Right ventricle myocardium inferior (tissue), 1 donor: ENCODE results near the gene ZMYND19. TPM values are rescaled to one million over a fixed set of nuclear protein-coding genes. Genes with fewer than 3 reads are reported as not detected.
"Not testable (repeated sequence)": the region's sequence is repeated elsewhere in the genome, so short reads cannot be mapped to it uniquely, and the experiment has no call there.

Source experiments
- ATAC-seq: fragments of 200-7000 bp; cut with Tn5 transposase; one replicate; pipeline ENCODE4 v1.9.1; 2020; ENCODE audit warnings: mild to moderate bottlenecking, moderate library complexity
- DNase-seq: peaks from one replicate; pipeline ENCODE4 v3.0.0; 2021; ENCODE audit errors: missing footprints
- intact Hi-C: fragments of 100-400 bp; cut with DNase I; formaldehyde crosslinking; loops from one replicate; pipeline ENCODE4 v1.11.0; 2022
- total RNA-seq: library from RNA; stranded (reverse); fragmentation: NEBNext Ultra II Directional; extraction: Animal tissue kit (Norgen Biotek cat#: 25700); gene quantifications from one replicate; pipeline ENCODE4 v1.2.1, GENCODE V29; 2021
- donor health status: DM: no; HTN: yes; CAD: no; lungs with severe emphysema.

Gene ZMYND19
- total RNA-seq, 1 donor from 2014 or later, result 10.8 TPM

DNA sequence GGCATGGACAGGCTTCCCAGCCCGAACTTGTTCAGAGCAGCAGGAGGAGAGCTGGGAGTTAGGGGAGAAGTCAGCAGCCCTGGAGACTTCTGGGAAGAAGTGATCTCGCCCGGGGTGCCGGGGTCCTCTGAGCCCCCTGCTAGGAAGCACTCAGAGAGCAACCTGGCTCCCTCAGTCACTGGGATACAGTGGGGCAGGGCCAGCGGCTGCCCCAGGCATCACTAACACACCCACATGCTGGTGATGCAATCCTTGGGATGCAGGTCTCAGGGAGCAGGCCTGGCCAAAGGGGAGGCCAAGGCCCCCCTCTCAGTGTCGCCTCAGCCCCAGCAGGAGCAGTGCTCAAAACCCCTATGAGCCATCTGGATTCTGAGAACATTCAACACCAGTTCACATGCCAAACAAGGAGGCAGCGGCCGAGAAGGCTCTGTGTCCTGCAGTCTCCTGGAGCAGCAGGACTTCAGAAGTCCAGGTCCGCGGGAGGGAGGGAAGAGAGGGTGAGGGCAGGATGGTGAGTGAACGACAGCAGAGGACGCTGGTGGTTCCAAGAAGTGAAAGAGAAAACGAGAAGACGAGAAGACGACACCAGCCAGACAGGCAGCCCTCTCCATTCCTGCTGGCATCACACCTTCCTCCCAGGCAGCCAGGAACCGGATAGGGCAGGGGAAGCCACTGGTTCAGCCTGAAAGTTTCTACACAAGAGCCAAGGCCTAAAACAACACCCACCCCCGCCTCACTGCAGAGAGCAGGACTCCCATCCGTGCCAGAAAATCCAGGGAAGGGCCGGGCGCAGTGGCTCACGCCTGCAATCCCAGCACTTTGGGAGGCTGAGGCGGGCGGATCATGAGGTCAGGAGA lies 42.4 kb downstream of the ZMYND19 start:
- intact Hi-C loops, result no loop called here
- DNase-seq (no peak), ATAC-seq (no peak)

DNA sequence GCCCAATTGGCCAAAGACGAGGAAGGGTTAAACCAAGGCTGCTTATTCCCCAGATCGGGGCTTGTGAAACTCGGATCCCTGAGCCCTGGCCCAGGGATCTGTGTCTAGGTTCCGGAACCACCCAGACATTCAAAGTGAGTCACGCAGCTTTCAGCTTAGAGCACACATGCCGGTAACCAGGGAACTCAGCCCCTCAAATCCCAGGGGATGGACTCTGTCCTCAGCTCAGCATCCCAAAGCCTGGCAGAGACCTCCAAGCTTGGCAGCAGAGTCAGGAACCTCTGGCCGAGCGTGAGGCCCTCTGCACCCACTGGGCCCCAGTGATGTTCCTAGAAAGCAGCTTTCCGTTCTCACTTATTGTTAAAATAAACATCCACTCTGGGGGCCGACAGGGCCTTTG lies 45.2 kb downstream of the ZMYND19 start:
- no peak for ATAC-seq
- peak; percentile 60 for DNase-seq
- intact Hi-C loops, result no loop called here

DNA sequence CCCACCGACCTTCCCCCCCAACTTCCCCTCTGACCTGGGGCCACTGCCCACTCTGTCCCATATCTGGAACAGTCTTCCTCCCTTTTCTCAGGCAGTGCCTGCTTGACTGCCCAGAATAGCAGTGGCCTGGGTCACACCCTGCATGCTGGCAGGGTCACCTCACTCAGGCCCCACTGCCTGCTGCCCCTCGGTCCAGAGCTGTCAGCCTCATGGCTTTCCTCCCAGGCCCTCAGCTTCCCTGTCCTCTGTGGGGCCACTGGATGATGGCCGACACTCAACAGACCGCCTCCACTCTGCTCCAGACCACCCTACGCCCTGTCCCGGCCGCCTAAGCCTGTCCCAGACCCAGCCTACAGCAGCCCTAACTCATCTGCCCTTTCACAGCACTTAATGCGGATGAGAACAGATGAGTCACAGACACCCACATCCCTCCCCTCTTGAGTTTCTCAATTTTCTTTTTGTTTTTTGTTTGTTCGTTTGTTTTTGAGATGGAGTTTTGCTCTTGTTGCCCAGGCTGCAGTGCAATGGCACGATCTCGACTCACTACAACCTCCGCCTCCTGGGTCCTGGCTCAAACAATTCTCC lies 46.0 kb downstream of the ZMYND19 start:
- peak; percentile 58 for DNase-seq

DNA sequence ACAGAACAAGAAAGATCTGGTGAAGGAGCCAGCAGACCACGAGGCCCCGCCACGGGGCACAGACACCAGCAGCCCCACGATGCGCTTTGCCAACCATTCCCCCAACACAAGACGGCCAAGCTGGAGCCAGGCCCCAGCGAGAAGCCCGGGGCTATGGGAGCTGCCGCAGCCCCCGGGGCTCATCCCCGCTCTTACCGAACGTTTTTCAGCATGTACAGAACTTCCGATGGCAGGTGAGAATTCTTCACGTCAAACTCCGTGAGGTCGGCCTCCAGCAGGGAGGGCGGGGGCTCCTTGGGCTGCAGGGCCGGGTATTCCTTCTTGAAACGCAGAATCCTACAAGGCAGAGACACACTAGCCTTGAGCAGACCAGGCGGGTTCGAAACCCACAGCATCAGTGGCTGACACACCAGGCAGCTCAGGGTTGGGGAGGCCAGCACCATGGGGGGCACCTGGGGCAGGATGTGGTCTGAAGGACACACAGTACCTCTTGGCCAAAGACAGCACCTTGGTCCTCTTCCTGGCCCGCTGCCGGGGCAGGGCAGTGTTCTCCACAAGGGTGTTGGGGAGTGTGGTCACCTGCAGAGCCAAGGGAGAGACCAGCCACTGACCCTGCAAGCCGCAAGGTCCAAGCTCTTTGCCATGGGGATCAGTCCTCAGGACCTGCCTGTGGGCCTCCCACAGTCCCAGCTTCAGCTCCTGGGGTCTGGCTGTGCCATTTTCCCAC lies 46.9 kb downstream of the ZMYND19 start:
- DNase-seq, result peak; percentile 64
- no peak for ATAC-seq
- intact Hi-C loops, result no loop called here

More for the DNA sequence above, 46.0 kb downstream of the ZMYND19 start:
- intact Hi-C loops, result no loop called here
- peak; percentile 22 for ATAC-seq

GRCh38 chr9:137542486-137542885 lies 47.8 kb downstream of the ZMYND19 start:
- ATAC-seq (no peak), DNase-seq (peak; percentile 26)
- intact Hi-C loops, result no loop called here

GRCh38 chr9:137540536-137540935 lies 49.8 kb downstream of the ZMYND19 start:
- intact Hi-C loops, result no loop called here
- no peak for ATAC-seq
- DNase-seq, result peak; percentile 33

- peak; percentile 44 for DNase-seq
- intact Hi-C loops, result no loop called here
- ATAC-seq, result no peak
These were observed 52.3 kb downstream of the ZMYND19 start for GRCh38 chr9:137538058-137538457.

DNA sequence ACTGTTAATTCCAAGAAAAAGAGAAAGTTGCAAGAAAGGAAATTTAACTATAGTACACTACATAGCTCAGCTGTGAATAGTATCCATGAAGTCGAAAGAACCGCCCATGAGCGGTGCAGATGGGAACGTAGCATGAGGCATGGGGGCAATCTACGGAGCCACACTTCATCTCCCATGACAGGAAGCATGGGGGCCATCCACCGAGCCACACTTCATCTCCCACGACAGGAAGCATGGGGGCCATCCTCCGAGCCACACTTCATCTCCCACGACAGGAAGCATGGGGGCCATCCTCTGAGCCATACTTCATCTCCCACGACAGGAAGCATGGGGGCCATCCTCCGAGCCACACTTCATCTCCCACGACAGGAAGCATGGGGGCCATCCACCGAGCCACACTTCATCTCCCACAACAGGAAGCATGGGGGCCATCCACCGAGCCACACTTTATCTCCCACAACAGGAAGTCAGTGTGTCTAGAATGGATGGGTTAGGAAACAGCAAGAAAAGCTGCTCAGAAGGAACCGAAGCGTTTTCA lies 53.6 kb downstream of the ZMYND19 start:
- intact Hi-C loops, ATAC-seq, DNase-seq: not testable (repeated sequence)

GRCh38 chr9:137535120-137535428 lies 55.2 kb downstream of the ZMYND19 start:
- DNase-seq, result no peak
- intact Hi-C loops, result no loop called here
- ATAC-seq, result no peak

GRCh38 chr9:137534256-137535119 lies 55.8 kb downstream of the ZMYND19 start:
- DNase-seq (peak; percentile 53), ATAC-seq (peak; percentile 54)
- intact Hi-C loops, result no loop called here

- ATAC-seq, intact Hi-C loops: not testable (repeated sequence)
- peak; percentile 8 for DNase-seq
These were observed 57.3 kb downstream of the ZMYND19 start for GRCh38 chr9:137532891-137533468.

Other genes starting within 250 kb of the ZMYND19 start
- 6.8 TPM for gene EXD3, start 167.3 kb downstream of the ZMYND19 start, total RNA-seq
- gene NOXA1, start 167.1 kb downstream of the ZMYND19 start, total RNA-seq, result 2.2 TPM
- gene ENTPD8, start 149.2 kb downstream of the ZMYND19 start, total RNA-seq, result not detected
- gene NSMF, start 131.2 kb downstream of the ZMYND19 start, total RNA-seq, result 11.5 TPM
- 9.8 TPM for gene PNPLA7, start 40.1 kb downstream of the ZMYND19 start, total RNA-seq
- gene MRPL41, start 38.6 kb downstream of the ZMYND19 start, total RNA-seq, result 244 TPM
- 17.2 TPM for gene DPH7, start 11.6 kb downstream of the ZMYND19 start, total RNA-seq
- gene ARRDC1, start 15.2 kb upstream of the ZMYND19 start, total RNA-seq, result 17.5 TPM
- gene EHMT1, start 28.5 kb upstream of the ZMYND19 start, total RNA-seq, result 30.5 TPM